MM.1S (cell line): ENCODE results near the gene SARS1.

Experiments used
- DNase-seq: peaks from one replicate; pipeline ENCODE4 v3.0.0-alpha.2; 2015
- H2AFZ ChIP-seq: fragments of 300-600 bp; sonication (generic); 2 replicates; pipeline ENCODE4 v1.6.0; 2016; ENCODE audit warnings: antibody characterized with exemption, low read length
- H3F3A ChIP-seq: fragments of 300-600 bp; sonication (generic); 2 replicates; pipeline ENCODE4 v1.6.1; 2016; ENCODE audit warnings: mild to moderate bottlenecking, antibody characterized with exemption, low read length, moderate library complexity, mixed read lengths; ENCODE audit not compliant: insufficient read depth
- H3K27ac ChIP-seq: fragments of 300-600 bp; sonication (generic); 2 replicates; pipeline ENCODE4 v1.5.1; 2016; ENCODE audit warnings: mild to moderate bottlenecking, low read length
- H3K27me3 ChIP-seq: fragments of 300-600 bp; sonication (generic); replicated peaks from 2 replicates; pipeline ENCODE4 v1.6.0; 2016; ENCODE audit warnings: low read length; ENCODE audit not compliant: insufficient read depth
- H3K36me3 ChIP-seq: fragments of 300-600 bp; sonication (generic); replicated peaks from 2 replicates; pipeline ENCODE4 v1.6.1; 2016; ENCODE audit warnings: mild to moderate bottlenecking, low read length, mixed read lengths; ENCODE audit not compliant: insufficient read depth
- H3K4me1 ChIP-seq: fragments of 300-600 bp; sonication (generic); 2 replicates; pipeline ENCODE4 v1.6.1; 2016; ENCODE audit warnings: low read length, mixed read lengths
- H3K4me2 ChIP-seq: fragments of 300-600 bp; sonication (generic); 2 replicates; pipeline ENCODE4 v1.6.0; 2016; ENCODE audit warnings: low read depth, low read length
- H3K4me3 ChIP-seq: fragments of 300-600 bp; sonication (generic); 2 replicates; pipeline ENCODE4 v1.5.1; 2016; ENCODE audit warnings: low read length, mixed read lengths
- H3K79me2 ChIP-seq: fragments of 300-600 bp; sonication (generic); 2 replicates; pipeline ENCODE4 v1.6.1; 2016; ENCODE audit warnings: mixed run types, low read length, mixed read lengths
- H3K9ac ChIP-seq: fragments of 300-600 bp; sonication (generic); 2 replicates; pipeline ENCODE4 v1.6.1; 2016; ENCODE audit warnings: low read length, mixed read lengths
- H3K9me2 ChIP-seq: fragments of 300-600 bp; sonication (generic); replicated peaks from 2 replicates; pipeline ENCODE4 v1.6.1; 2016; ENCODE audit warnings: mild to moderate bottlenecking, low read length, mixed read lengths; ENCODE audit not compliant: insufficient read depth
- H3K9me3 ChIP-seq: fragments of 300-600 bp; sonication (generic); replicated peaks from 2 replicates; pipeline ENCODE4 v1.6.1; 2016; ENCODE audit warnings: mild to moderate bottlenecking, low read length, mixed read lengths; ENCODE audit not compliant: insufficient read depth
- H4K20me1 ChIP-seq: fragments of 300-600 bp; sonication (generic); 2 replicates; pipeline ENCODE4 v1.6.1; 2016; ENCODE audit warnings: mild to moderate bottlenecking, low read length, moderate library complexity, mixed read lengths; ENCODE audit not compliant: insufficient read depth
- CTCF ChIP-seq: fragments of 300-600 bp; sonication (generic); IDR thresholded peaks from 2 replicates; pipeline ENCODE4 v1.5.1; 2016; ENCODE audit warnings: antibody characterized with exemption, low read length, mixed read lengths
- EZH2 ChIP-seq: fragments of 300-600 bp; sonication (generic); optimal IDR thresholded peaks from 2 replicates; pipeline ENCODE3; 2017; ENCODE audit warnings: low read depth, mild to moderate bottlenecking, antibody characterized with exemption, low read length, mixed read lengths
- EZH2phosphoT487 ChIP-seq: fragments of 300-600 bp; sonication (generic); IDR thresholded peaks from 2 replicates; pipeline ENCODE4 v1.6.1; 2018; ENCODE audit warnings: antibody characterized with exemption, low read length

SARS1 gene

GRCh38 chr1:109275706-109276345 lies 62.1 kb downstream of the SARS1 start:
- Histone ChIP-seq H4K20me1 (no peaks in the 10 kb centered on the region), H3K9me3 (no peaks in the 10 kb centered on the region), H3K79me2 (no peaks in the 10 kb centered on the region), H3K9me2 (no peaks in the 10 kb centered on the region), H3K27ac (no peak overlapping the region), H3K36me3 (no peaks in the 10 kb centered on the region), H3K27me3 (no peaks in the 10 kb centered on the region), H3K4me1 (peaks cover 9% of the 10 kb centered on the region), H3F3A (0 out of 2 replicates have a peak, but pooled peaks cover 2% of the 10 kb centered on the region), H2AFZ (no peak overlapping the region), H3K9ac (no peak overlapping the region), H3K4me3 (no peak overlapping the region), H3K4me2 (no peak overlapping the region)
- no peak for DNase-seq
- TF ChIP-seq EZH2phosphoT487: no peak
- no peak for TF ChIP-seq CTCF
- TF ChIP-seq EZH2: no peak

GRCh38 chr1:109277434-109278204 lies 63.9 kb downstream of the SARS1 start:
- Histone ChIP-seq H3K9ac (no peak overlapping the region; the same call in 1 of the 2 replicates), H3K9me2 (no peaks in the 10 kb centered on the region), H3K9me3 (no peaks in the 10 kb centered on the region), H3K4me3 (no peak overlapping the region), H3K79me2 (peaks cover 7% of the 10 kb centered on the region; the same call in 1 of the 2 replicates), H2AFZ (peak overlapping the region; percentile 67), H3K4me1 (peaks cover 13% of the 10 kb centered on the region), H3K4me2 (no peak overlapping the region), H3F3A (0 out of 2 replicates have a peak, but pooled peaks cover 2% of the 10 kb centered on the region), H3K27me3 (no peaks in the 10 kb centered on the region), H3K27ac (peak overlapping the region; percentile 48; the same call in 1 of the 2 replicates), H4K20me1 (no peaks in the 10 kb centered on the region), H3K36me3 (no peaks in the 10 kb centered on the region)
- TF ChIP-seq EZH2phosphoT487 (no peak), EZH2 (no peak), CTCF (peak; percentile 71)
- peak; percentile 80 for DNase-seq

- Histone ChIP-seq H3K36me3 (no peaks in the 10 kb centered on the region), H3K4me3 (no peak overlapping the region), H3K4me2 (no peak overlapping the region), H4K20me1 (no peaks in the 10 kb centered on the region), H2AFZ (no peak overlapping the region), H3K9ac (no peak overlapping the region), H3K9me2 (no peaks in the 10 kb centered on the region), H3K27ac (no peak overlapping the region), H3K27me3 (no peaks in the 10 kb centered on the region), H3K79me2 (peaks cover 7% of the 10 kb centered on the region; the same call in 1 of the 2 replicates), H3K9me3 (no peaks in the 10 kb centered on the region), H3F3A (peaks cover 10% of the 10 kb centered on the region; the same call in 1 of the 2 replicates), H3K4me1 (peaks cover 19% of the 10 kb centered on the region)
- TF ChIP-seq CTCF: no peak
- TF ChIP-seq EZH2phosphoT487: no peak
- no peak for TF ChIP-seq EZH2
- no peak for DNase-seq
These were observed 66.0 kb downstream of the SARS1 start for GRCh38 chr1:109279615-109280278.
